D721Med (cell line): ENCODE data around the gene AKT1S1.
"Not testable (repeated sequence)": the region's sequence is repeated elsewhere in the genome, so short reads cannot be mapped to it uniquely, and the experiment has no call there.

Experiments
- DNase-seq: peaks from one replicate; pipeline ENCODE4 v3.0.0; 2011; ENCODE audit warnings: low spot score; ENCODE audit not compliant: insufficient read length
- FAIRE-seq: peaks from 2 replicates; lab custom pipeline; 2011; peaks lifted over from hg19 to GRCh38; lab: Jason Lieb, UNC
- CTCF ChIP-seq: IDR thresholded peaks from 2 replicates; pipeline ENCODE4 v1.5.1; 2012; ENCODE audit warnings: mild to moderate bottlenecking, control low read depth; ENCODE audit not compliant: insufficient read depth; ENCODE audit errors: missing control alignments

AKT1S1 gene

GRCh38 chr19:49877020-49877878 is at the start of gene AKT1S1, which contains the start of gene TBC1D17:
Gene AKT1S1 (minus strand): TSS chr19:49877355. CDS start chr19:49873295, 4,060 bp downstream.
Gene TBC1D17 (plus strand): TSS chr19:49877702. CDS start chr19:49877724, 22 bp downstream.
- TF ChIP-seq CTCF, result no peak
- FAIRE-seq (peak; percentile 72), DNase-seq (peak; percentile 90)

GRCh38 chr19:49926515-49926914 is 49.4 kb upstream of the AKT1S1 start:
- TF ChIP-seq CTCF, result no peak
- FAIRE-seq (no peak), DNase-seq (no peak)

GRCh38 chr19:49925486-49925885 is 48.3 kb upstream of the AKT1S1 start:
- no peak for TF ChIP-seq CTCF
- FAIRE-seq (no peak), DNase-seq (no peak)

- not testable (repeated sequence) for DNase-seq, FAIRE-seq
These were observed 47.7 kb upstream of the AKT1S1 start for GRCh38 chr19:49924881-49925210.

GRCh38 chr19:49924004-49924880 is 47.1 kb upstream of the AKT1S1 start:
- DNase-seq (no peak), FAIRE-seq (no peak)
- TF ChIP-seq CTCF, result no peak

GRCh38 chr19:49923055-49924003 is 46.2 kb upstream of the AKT1S1 start:
- FAIRE-seq (no peak), DNase-seq (no peak)
- no peak for TF ChIP-seq CTCF
